Measurements from ENCODE around the gene PLA2G5. TPM values are rescaled to one million over a fixed set of nuclear protein-coding genes. Genes with fewer than 3 reads are reported as not detected.

The PLA2G5 gene
- total RNA-seq, 2 experiments from 2014 or later, result not detected

DNA sequence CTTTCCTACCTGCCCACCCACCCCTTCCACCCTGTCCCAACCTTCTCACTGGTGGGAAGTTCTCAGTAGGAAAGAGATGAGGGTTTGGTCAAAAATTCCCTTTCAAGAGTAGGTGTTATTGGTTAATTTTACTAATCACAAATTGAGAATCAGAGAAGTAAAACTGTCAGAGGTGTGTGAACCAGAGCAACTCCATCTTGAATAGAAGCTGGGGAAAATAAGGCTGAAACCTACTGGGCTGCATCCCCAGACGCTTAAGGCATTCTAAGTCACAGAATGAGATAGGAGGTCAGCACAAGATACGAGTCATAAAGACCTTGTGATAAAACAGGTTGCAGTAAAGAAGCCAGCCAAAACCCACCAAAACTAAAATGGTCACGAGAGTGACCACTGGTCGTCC is 37.8 kb downstream of the PLA2G5 start:
- DNase-seq (ENCODE audit: low spot score), result no peak
- Histone ChIP-seq H3K79me2 (ENCODE audit: insufficient read depth, low read depth, low read length) (no peaks in the 10 kb centered on the region), H3K9me3 (ENCODE audit: low read length) (no peaks in the 10 kb centered on the region), H3K4me2 (ENCODE audit: low read length) (no peak overlapping the region), H3K4me3 (ENCODE audit: low read depth, low read length, poor library complexity, severe bottlenecking) (no peak overlapping the region), H3K4me1 (ENCODE audit: insufficient read depth, low read length, poor library complexity, severe bottlenecking) (no peaks in the 10 kb centered on the region), H3K27ac (ENCODE audit: low read depth, low read length, poor library complexity, severe bottlenecking) (no peak overlapping the region), H4K20me1 (ENCODE audit: insufficient read depth, low read length) (no peaks in the 10 kb centered on the region), H3K9me2 (ENCODE audit: insufficient read depth, low read length) (no peaks in the 10 kb centered on the region), H2AFZ (ENCODE audit: low read length) (no peak overlapping the region), H3K36me3 (ENCODE audit: insufficient read depth, low read length) (no peaks in the 10 kb centered on the region)
- POLR2A ChIA-PET, result no interaction called here
- TF ChIP-seq, protein P1, sequence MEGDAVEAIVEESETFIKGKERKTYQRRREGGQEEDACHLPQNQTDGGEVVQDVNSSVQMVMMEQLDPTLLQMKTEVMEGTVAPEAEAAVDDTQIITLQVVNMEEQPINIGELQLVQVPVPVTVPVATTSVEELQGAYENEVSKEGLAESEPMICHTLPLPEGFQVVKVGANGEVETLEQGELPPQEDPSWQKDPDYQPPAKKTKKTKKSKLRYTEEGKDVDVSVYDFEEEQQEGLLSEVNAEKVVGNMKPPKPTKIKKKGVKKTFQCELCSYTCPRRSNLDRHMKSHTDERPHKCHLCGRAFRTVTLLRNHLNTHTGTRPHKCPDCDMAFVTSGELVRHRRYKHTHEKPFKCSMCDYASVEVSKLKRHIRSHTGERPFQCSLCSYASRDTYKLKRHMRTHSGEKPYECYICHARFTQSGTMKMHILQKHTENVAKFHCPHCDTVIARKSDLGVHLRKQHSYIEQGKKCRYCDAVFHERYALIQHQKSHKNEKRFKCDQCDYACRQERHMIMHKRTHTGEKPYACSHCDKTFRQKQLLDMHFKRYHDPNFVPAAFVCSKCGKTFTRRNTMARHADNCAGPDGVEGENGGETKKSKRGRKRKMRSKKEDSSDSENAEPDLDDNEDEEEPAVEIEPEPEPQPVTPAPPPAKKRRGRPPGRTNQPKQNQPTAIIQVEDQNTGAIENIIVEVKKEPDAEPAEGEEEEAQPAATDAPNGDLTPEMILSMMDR (conservative IDR thresholded peaks at IDR 0.05; ENCODE audit: low read length), result no peak
- TF ChIP-seq EZH2phosphoT487 (IDR thresholded peaks at IDR 0.05; ENCODE audit: borderline replicate concordance, low read depth, low read length), result no peak
- BruUV-seq (replicated peaks), result no TSS peak
- intact Hi-C loops (cut with micrococcal nuclease; ENCODE audit: unreplicated experiment), result no loop called here
- CTCF ChIA-PET (ENCODE audit: unreplicated experiment), result no interaction called here

DNA sequence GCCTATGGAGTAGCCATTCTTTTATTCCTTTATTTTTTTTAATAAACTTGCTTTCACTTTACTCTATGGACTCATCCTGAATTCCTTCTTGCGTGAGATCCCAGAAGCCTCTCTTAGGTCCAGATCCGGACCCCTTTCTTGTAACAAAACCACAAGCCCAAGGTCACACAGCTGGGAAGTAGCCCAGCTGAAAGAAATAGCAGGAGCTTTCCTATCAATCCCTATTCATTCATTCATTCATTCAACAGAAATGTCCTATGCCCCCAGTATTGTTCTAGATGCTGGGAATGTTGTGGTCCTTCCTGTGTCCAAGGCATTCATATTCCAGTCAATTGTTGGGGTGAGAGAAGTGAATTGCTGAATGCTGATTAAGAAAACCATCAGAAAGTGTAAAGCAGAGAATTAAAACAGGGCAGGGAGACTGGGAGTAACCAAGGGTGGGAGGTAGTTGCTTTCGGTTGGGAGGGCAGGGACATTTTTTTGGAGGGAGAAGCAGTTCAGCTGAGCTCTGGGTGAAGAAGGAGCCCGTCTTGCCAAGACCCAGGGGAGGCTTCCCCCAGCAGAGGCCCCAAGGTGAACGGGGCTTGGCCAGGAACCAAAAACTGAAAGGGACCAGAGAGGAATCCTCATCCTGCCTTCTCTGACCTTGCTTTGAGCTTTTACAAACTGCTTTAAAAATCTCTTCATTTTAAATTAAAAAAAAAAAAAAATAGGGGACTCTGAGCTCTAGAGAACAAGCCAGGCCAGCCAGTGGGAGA is 38.6 kb downstream of the PLA2G5 start:
- H3K9me3 ChIP-seq (ENCODE audit: low read length), result no peaks in the 10 kb centered on the region
- H3K4me3 ChIP-seq (ENCODE audit: low read depth, low read length, poor library complexity, severe bottlenecking), result no peak overlapping the region
- H4K20me1 ChIP-seq (ENCODE audit: insufficient read depth, low read length), result no peaks in the 10 kb centered on the region
- H3K36me3 ChIP-seq (ENCODE audit: insufficient read depth, low read length), result no peaks in the 10 kb centered on the region
- no peak overlapping the region for H3K4me2 ChIP-seq (ENCODE audit: low read length)
- CTCF ChIA-PET (ENCODE audit: unreplicated experiment), result no interaction called here
- H3K4me1 ChIP-seq (ENCODE audit: insufficient read depth, low read length, poor library complexity, severe bottlenecking), result no peaks in the 10 kb centered on the region
- H2AFZ ChIP-seq (ENCODE audit: low read length), result no peak overlapping the region
- no TSS peak for BruUV-seq (replicated peaks)
- no peak for DNase-seq (ENCODE audit: low spot score)
- TF ChIP-seq, protein P1 (conservative IDR thresholded peaks at IDR 0.05; ENCODE audit: low read length), result no peak
- TF ChIP-seq EZH2phosphoT487 (IDR thresholded peaks at IDR 0.05; ENCODE audit: borderline replicate concordance, low read depth, low read length), result no peak
- no peak overlapping the region for H3K27ac ChIP-seq (ENCODE audit: low read depth, low read length, poor library complexity, severe bottlenecking)
- H3K79me2 ChIP-seq (ENCODE audit: insufficient read depth, low read depth, low read length), result no peaks in the 10 kb centered on the region
- intact Hi-C loops (cut with micrococcal nuclease; ENCODE audit: unreplicated experiment), result no loop called here
- POLR2A ChIA-PET, result interaction anchor here (0.7 kb wide), 1 partner anchor 30 kb away, joined by 3 read pairs; no protein-coding TSS in a partner anchor
- no peaks in the 10 kb centered on the region for H3K9me2 ChIP-seq (ENCODE audit: insufficient read depth, low read length)

DNA sequence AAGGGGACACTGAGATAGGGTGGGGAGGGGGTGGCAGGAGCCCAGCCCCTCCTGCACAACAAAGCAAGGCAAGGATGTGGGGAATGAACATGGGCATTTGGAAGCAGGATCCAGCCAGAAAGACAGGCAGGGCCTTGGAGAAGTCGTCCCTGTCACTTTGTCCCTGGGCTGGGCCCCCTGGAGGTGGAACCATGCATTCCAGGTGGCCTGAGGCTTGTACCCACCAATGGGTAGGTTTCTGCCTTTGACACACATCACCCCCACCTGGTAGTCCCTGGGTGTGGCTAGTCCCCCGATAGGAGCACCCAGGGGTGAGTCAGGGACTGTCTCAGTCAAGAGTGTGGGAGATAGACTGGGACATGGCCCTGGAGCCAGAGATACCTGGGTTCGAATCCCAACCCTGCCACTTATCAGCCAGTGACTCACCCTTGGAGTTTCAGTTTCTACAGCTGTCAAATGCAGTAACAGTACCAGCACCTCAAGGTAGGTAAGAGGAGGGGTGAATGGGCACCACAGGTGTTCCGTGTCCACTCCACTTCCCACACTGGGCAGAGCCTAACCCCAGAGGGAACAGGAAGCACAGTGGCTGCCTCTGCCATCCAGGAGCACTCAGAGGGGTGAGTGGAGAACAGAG is 39.3 kb downstream of the PLA2G5 start:
- ChIA-PET CTCF (ENCODE audit: unreplicated experiment) (no interaction called here), POLR2A (no interaction called here)
- no TSS peak for BruUV-seq (replicated peaks)
- Histone ChIP-seq H3K4me2 (ENCODE audit: low read length) (no peak overlapping the region), H2AFZ (ENCODE audit: low read length) (no peak overlapping the region), H3K4me1 (ENCODE audit: insufficient read depth, low read length, poor library complexity, severe bottlenecking) (no peaks in the 10 kb centered on the region), H3K27ac (ENCODE audit: low read depth, low read length, poor library complexity, severe bottlenecking) (no peak overlapping the region), H3K9me3 (ENCODE audit: low read length) (no peaks in the 10 kb centered on the region), H3K9me2 (ENCODE audit: insufficient read depth, low read length) (no peaks in the 10 kb centered on the region), H4K20me1 (ENCODE audit: insufficient read depth, low read length) (no peaks in the 10 kb centered on the region), H3K4me3 (ENCODE audit: low read depth, low read length, poor library complexity, severe bottlenecking) (no peak overlapping the region), H3K36me3 (ENCODE audit: insufficient read depth, low read length) (no peaks in the 10 kb centered on the region), H3K79me2 (ENCODE audit: insufficient read depth, low read depth, low read length) (no peaks in the 10 kb centered on the region)
- no peak for TF ChIP-seq EZH2phosphoT487 (IDR thresholded peaks at IDR 0.05; ENCODE audit: borderline replicate concordance, low read depth, low read length)
- TF ChIP-seq, protein P1 (conservative IDR thresholded peaks at IDR 0.05; ENCODE audit: low read length), result 0 out of 2 replicates have a peak, but pooled peaks have one; percentile 12
- DNase-seq (ENCODE audit: low spot score), result no peak
- intact Hi-C loops (cut with micrococcal nuclease; ENCODE audit: unreplicated experiment), result no loop called here
